Activated B cell treated with CpG ODN at 0.5 μM for 24 hours (primary cell): ENCODE measurements around the gene TRIM2. TPM values are rescaled to one million over a fixed set of nuclear protein-coding genes. Genes with fewer than 3 reads are reported as not detected.
A peak's percentile ranks its signal among the peaks of the same experiment; 100 is the strongest.

Experiments used
- ATAC-seq: fragments of 200-7000 bp; cut with Tn5 transposase; one replicate; pipeline ENCODE4 v1.10.0; 2021; ENCODE audit warnings: low read depth, mild to moderate bottlenecking, moderate library complexity
- CTCF ChIA-PET: fragments of 350-600 bp; sonication (Branson Sonifier 250); formaldehyde crosslinking; loops from one replicate; lab custom pipeline; 2021; ENCODE audit warnings: antibody characterized with exemption; lab: Charles Lee
- POLR2A ChIA-PET: fragments of 350-600 bp; sonication (Branson Sonifier 250); formaldehyde crosslinking; loops from one replicate; lab custom pipeline; 2021; ENCODE audit warnings: antibody characterized with exemption; lab: Charles Lee
- DNase-seq: peaks from one replicate; pipeline ENCODE4 v3.0.0; 2022
- H3K27ac Mint-ChIP-seq: one replicate; pipeline ENCODE4 v1.8.0; 2020; ENCODE audit warnings: mixed read lengths
- H3K27me3 Mint-ChIP-seq: one replicate; pipeline ENCODE4 v1.8.0; 2021; ENCODE audit warnings: mixed read lengths
- H3K36me3 Mint-ChIP-seq: one replicate; pipeline ENCODE4 v1.8.0; 2021; ENCODE audit warnings: low read depth, mixed read lengths
- H3K4me1 Mint-ChIP-seq: one replicate; pipeline ENCODE4 v1.8.0; 2021; ENCODE audit warnings: mixed read lengths
- H3K4me3 Mint-ChIP-seq: one replicate; pipeline ENCODE4 v1.8.0; 2020; ENCODE audit warnings: mild to moderate bottlenecking, mixed read lengths
- H3K9me3 Mint-ChIP-seq: one replicate; pipeline ENCODE4 v1.8.0; 2020; ENCODE audit warnings: mixed read lengths
- intact Hi-C: fragments of 100-400 bp; cut with micrococcal nuclease; formaldehyde crosslinking; loops from one replicate; pipeline ENCODE4 v1.15.1; 2024
- total RNA-seq: library from RNA; stranded (reverse); gene quantifications from 2 replicates; pipeline ENCODE4 v1.2.3, GENCODE V29; 2022
- TF ChIP-seq, protein P1 (sequence below): fragments of 200-600 bp; IDR thresholded peaks from one replicate; pipeline ENCODE4 v1.8.0; 2022; ENCODE audit warnings: antibody characterized with exemption, mild to moderate bottlenecking

The TRIM2 gene
- total RNA-seq, 1 donor from 2014 or later = 5.1 TPM

DNA sequence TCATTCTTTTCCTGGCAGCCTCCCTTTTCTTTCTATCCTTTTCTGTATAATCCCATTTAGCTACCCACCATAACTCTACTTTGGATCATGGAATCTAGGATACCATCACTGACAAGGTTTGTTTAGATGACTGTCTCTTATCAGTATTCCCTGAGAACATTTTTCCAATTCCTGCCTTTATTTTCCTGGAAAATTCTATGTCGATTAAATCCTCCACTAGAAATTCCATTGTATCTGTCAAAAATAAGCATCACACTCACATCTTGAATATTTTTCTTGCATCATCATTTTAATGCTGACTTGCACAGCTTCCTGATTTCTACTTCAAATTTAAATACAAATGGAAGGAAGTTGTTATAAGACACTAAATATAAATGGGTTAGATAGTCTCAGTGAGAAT, 20.2 kb downstream of the TRIM2 start:
- ChIA-PET POLR2A (interaction anchor here (1.8 kb wide), 1 partner anchor 24 kb away, joined by 9 read pairs; no protein-coding TSS in a partner anchor), CTCF (interaction anchor here (1.3 kb wide), 1 partner anchor 82 kb away, joined by 3 read pairs; no protein-coding TSS in a partner anchor)
- H3K36me3 Mint-ChIP-seq = peaks cover 5% of the 10 kb centered on the region
- H3K27ac Mint-ChIP-seq = no peak overlapping the region
- peaks cover 7% of the 10 kb centered on the region for H3K27me3 Mint-ChIP-seq
- H3K4me1 Mint-ChIP-seq = peaks cover 34% of the 10 kb centered on the region
- no peak for DNase-seq
- H3K4me3 Mint-ChIP-seq = peak overlapping the region; percentile 17
- ATAC-seq = no peak
- TF ChIP-seq, protein P1, sequence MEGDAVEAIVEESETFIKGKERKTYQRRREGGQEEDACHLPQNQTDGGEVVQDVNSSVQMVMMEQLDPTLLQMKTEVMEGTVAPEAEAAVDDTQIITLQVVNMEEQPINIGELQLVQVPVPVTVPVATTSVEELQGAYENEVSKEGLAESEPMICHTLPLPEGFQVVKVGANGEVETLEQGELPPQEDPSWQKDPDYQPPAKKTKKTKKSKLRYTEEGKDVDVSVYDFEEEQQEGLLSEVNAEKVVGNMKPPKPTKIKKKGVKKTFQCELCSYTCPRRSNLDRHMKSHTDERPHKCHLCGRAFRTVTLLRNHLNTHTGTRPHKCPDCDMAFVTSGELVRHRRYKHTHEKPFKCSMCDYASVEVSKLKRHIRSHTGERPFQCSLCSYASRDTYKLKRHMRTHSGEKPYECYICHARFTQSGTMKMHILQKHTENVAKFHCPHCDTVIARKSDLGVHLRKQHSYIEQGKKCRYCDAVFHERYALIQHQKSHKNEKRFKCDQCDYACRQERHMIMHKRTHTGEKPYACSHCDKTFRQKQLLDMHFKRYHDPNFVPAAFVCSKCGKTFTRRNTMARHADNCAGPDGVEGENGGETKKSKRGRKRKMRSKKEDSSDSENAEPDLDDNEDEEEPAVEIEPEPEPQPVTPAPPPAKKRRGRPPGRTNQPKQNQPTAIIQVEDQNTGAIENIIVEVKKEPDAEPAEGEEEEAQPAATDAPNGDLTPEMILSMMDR = no peak
- peaks cover 5% of the 10 kb centered on the region for H3K9me3 Mint-ChIP-seq
- intact Hi-C loops = loop anchor here (5.0 to 10.0 kb wide), 3 partner anchors 90 to 350 kb away; no protein-coding TSS in a partner anchor

DNA sequence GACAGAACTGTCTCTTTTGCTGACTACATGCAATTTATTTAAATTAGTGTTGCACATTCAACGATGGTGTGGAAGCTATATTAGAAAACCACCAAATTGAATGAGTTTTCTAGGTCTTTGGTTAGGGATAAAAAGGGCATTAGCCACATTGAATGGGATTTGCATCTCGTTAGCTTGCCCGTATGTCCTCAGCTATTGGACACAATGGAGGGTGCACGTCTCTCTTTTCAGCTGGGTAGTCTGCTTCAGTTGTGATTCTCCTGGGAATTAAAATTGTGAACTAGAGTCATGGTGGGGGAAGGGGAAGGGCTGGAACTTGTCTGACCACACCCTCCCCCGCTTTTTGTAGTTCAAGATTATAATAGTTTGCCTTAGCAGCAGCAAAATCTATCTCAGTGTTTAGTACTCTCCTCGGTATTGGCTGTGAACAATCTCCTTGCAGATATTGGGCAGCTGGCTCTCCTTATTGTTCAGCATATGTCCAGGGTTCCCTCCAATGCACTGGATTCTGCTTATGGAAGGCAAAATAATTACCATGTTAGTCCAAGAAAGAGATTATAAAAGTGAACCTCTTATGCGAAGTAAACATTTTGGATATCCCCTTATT, 23.3 kb downstream of the TRIM2 start:
- H3K9me3 Mint-ChIP-seq = peaks cover 5% of the 10 kb centered on the region
- H3K27ac Mint-ChIP-seq = no peak overlapping the region
- DNase-seq (no peak), ATAC-seq (no peak)
- intact Hi-C loops = loop anchor here (10.0 kb wide), 2 partner anchors 87 to 347 kb away; no protein-coding TSS in a partner anchor
- H3K27me3 Mint-ChIP-seq = peaks cover 9% of the 10 kb centered on the region
- H3K4me1 Mint-ChIP-seq = peaks cover 20% of the 10 kb centered on the region
- POLR2A ChIA-PET = no interaction called here
- H3K36me3 Mint-ChIP-seq = peaks cover 3% of the 10 kb centered on the region
- no peak overlapping the region for H3K4me3 Mint-ChIP-seq
- CTCF ChIA-PET = no interaction called here
- TF ChIP-seq, protein P1 = no peak

DNA sequence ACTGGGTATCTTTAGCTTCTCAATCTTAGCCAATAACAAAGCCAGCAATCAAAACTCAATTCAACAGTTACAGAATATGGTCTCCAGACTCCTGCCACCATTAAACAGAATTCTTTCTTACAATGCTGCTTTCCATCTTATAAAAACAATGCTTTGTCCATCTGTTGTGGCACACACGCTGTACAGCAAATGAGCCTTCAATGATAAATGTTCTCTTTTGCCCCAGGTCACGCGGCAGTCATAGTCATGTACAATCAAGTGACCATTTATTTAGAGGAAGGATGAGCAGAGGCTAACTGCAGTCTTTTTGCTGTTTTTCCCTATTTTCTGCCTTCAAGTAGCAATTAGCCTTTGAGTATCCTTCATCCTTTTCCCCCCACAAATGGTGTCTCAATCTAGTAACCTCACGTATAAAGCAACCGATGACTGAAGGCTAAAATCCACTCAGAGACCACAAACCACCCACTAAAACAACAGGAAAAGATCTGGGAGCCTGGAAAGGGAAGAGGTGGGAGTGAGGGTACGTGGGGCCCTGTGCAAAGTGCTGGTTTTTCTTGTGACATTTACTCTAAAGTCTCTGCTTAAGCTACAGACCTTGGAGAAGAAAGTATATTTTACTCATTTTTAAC, 24.4 kb downstream of the TRIM2 start:
- intact Hi-C loops = loop anchor here (10.0 kb wide), 2 partner anchors 86 to 346 kb away; no protein-coding TSS in a partner anchor
- H3K27me3 Mint-ChIP-seq = peaks cover 9% of the 10 kb centered on the region

DNA sequence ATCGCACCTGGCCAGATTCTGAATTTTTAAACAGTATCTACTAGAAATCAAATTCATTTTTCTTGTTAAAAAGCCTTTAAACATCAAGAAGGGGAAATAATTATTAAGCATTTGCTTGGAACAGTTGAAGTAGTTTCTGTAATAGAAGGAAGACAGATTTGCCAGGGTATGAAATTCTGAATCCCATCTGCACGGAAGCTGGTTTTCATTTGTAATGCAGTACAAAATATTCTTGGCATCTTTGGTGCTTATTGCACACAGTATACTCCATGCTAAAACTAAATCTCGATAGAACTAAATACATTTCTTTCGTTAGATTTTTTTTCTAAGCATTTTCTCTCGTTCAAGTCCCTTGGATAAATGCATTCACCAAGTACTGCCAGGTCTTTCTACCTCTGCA, 25.3 kb downstream of the TRIM2 start:
- POLR2A ChIA-PET = no interaction called here
- no peak overlapping the region for H3K4me3 Mint-ChIP-seq
- TF ChIP-seq, protein P1 = no peak
- ATAC-seq = no peak
- peaks cover 10% of the 10 kb centered on the region for H3K4me1 Mint-ChIP-seq
- no peak for DNase-seq
- H3K27me3 Mint-ChIP-seq = peaks cover 7% of the 10 kb centered on the region
- no peaks in the 10 kb centered on the region for H3K36me3 Mint-ChIP-seq
- peaks cover 5% of the 10 kb centered on the region for H3K9me3 Mint-ChIP-seq
- intact Hi-C loops = loop anchor here (10.0 kb wide), 2 partner anchors 85 to 345 kb away; no protein-coding TSS in a partner anchor
- H3K27ac Mint-ChIP-seq = no peak overlapping the region
- CTCF ChIA-PET = no interaction called here

More for the DNA sequence above, 24.4 kb downstream of the TRIM2 start:
- Mint-ChIP-seq H3K27ac (no peak overlapping the region), H3K36me3 (peaks cover 3% of the 10 kb centered on the region), H3K9me3 (peaks cover 5% of the 10 kb centered on the region), H3K4me1 (peaks cover 19% of the 10 kb centered on the region), H3K4me3 (no peak overlapping the region)
- DNase-seq (no peak), ATAC-seq (no peak)
- TF ChIP-seq, protein P1 = no peak
- CTCF ChIA-PET = no interaction called here
- POLR2A ChIA-PET = no interaction called here

DNA sequence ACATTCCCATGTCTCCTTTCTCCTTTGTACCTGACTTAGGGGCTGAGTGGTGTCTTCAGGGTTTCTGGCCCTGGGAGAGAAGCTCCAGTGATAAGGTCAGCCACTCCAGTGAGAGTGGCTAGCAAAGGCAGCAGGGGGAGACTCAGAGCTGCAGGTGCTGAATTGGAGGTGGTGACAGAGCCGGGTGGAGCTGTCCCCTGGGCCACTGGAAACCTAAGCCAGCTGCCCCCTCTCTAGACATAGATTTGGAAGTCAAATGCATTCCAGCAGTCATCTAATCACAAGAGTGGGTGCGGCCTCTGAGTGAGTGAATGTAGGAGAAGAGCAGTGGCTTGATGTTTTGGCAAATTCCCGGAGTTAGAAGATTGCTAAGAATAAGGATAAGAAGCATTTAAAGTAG, 28.5 kb downstream of the TRIM2 start:
- ATAC-seq (no peak), DNase-seq (no peak)
- intact Hi-C loops = no loop called here
- CTCF ChIA-PET = no interaction called here
- Mint-ChIP-seq H3K27ac (no peak overlapping the region), H3K27me3 (peaks cover 8% of the 10 kb centered on the region), H3K4me3 (no peak overlapping the region), H3K9me3 (no peaks in the 10 kb centered on the region), H3K4me1 (peaks cover 5% of the 10 kb centered on the region), H3K36me3 (no peaks in the 10 kb centered on the region)
- POLR2A ChIA-PET = no interaction called here
- TF ChIP-seq, protein P1 = no peak
